HG02970 (cell line): ENCODE measurements around the gene TTC9.

ENCODE experiments used
- ATAC-seq: cut with Tn5 transposase; IDR thresholded peaks from one replicate; pipeline ENCODE4 v1.9.1; 2021; ENCODE audit warnings: mild to moderate bottlenecking, moderate library complexity, moderate number of reproducible peaks; ENCODE audit not compliant: unreplicated experiment, low FRiP score

TTC9 gene

GRCh38 chr14:70641548-70642302 lies at the start of gene TTC9:
Gene TTC9, plus strand, starts transcription at chr14:70641916. Its CDS starts 214 bp downstream, at chr14:70642130.
- no peak for ATAC-seq

DNA sequence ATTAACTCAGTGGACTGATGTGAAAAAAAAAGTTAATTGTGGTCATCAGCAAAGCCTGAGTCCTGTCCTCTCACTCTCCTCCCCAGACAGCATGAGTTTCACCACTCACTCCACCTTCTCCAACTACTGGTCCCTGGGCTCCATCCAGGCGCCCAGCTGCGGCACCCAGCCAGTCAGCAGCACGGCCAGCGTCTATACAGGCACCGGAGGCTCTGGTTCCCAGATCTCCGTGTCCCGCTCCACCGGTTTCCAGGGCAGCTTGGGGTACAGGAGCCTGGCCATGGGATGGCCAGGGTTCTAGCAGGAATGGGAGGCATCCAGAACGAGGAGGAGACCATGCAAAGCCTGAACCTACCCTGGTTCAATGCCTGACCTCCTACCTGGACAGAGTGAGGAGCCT lies 47.3 kb upstream of the TTC9 start:
- no peak for ATAC-seq

DNA sequence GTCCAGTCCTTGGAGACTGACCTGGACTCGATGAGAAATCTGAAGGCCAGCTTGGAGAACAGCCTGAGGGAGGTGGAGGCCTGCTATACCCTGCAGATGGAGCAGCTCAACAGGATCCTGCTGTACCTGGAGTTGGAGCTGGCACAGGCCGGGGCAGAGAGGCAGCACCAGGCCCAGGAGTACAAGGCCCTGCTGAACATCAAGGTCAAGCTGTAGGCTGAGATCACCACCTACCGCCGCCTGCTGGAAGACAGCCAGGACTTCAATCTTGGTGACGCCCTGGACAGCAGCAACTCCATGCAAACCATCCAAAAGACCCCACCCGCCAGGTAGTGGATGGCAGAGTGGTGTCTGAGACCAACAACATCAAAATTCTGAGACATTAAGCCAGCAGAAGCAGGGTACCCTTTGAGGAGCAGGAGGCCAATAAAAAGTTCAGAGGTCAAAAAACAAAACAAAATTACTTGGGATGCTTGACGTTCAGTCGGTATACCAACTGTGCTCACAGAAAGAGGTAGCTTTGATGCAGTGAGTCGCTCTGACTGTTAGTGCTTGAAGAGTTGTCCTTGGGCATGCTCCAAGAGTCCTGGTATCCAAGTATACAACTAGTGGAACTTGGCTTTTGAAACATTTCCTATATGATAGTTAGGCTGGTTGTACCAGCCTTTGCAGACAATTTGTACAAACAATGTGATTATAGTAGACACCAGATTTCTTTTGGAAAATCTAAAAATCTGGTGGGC lies 46.1 kb upstream of the TTC9 start:
- no peak for ATAC-seq

DNA sequence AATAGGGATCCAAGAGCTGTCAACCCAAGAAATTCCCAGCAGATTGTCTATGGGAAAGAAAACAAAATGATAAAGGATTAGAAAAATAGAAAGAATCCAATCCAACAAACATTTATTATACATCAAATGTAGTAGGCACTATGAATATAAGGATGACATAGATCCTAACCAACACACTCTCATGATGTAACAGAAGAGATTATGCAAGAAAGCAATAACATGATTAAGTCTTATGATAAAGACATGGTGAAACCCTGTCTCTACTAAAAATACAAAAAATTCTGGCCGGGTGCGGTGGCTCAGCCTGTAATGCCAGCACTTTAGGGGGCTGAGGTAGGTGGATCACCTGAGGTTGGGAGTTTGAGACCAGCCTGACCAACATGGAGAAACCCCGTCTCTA lies 44.0 kb upstream of the TTC9 start:
- no peak for ATAC-seq

DNA sequence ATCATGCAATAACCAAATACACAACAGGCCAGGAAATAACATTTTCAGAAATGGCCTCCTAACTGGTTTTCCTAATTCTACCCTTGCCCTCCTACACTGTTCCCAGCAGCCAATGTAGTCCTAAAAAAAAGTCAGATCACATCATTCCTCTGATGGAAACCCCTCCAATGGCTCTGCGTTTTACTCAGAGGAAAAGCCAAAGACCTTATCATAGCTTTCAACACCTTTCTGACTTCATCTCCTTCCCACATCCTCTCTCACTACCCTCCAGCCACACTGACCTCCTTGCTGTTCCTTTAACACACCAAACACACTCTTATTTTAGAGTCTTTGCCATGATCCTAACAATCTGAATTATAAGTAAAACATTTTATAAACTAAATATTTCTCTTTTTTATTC lies 42.4 kb upstream of the TTC9 start:
- ATAC-seq: no peak

DNA sequence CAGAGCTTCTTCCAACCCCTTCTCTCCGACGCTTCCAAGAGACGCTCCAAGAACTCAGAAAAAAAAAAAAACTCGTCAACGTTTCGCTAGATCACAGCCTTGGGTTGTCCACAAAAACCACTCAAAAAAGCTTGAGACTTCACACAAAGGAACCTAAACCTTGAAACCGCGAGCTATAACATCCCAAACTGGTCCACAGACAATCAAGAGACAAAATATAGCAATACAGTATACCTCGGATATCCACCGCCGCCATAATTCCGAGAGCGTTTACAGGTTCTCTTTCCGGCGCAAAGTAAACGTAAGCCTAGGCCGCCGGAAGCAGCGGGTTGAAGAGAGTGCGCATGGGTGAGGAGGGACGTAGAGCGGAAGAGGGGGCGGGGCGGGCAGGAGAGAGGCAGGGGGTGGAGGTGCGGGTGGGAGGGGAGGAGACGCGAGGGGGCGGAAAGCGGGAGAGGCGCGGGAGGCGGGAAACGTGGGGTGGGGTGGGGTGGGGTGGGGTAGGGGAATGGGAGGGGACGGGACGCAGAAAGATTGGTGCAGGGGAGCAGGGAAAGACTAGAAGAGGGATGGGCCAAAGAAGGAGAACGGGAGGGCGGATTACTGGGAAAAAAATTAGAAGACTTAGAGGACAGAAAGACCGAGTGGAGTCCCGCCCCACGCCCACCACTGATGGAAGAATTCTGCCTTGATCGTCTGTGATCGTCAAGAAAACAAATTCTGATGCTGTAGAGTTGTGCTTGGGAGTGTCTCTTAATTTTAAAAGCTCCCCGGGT lies 41.1 kb upstream of the TTC9 start, which contains the start of gene MED6:
MED6 (minus strand) TSS at position 274 of the 776 bp plus-strand sequence; CDS start at position 256, 18 bp downstream.
- ATAC-seq: peak; percentile 89

GRCh38 chr14:70601162-70601561 lies 40.6 kb upstream of the TTC9 start:
- ATAC-seq: no peak

DNA sequence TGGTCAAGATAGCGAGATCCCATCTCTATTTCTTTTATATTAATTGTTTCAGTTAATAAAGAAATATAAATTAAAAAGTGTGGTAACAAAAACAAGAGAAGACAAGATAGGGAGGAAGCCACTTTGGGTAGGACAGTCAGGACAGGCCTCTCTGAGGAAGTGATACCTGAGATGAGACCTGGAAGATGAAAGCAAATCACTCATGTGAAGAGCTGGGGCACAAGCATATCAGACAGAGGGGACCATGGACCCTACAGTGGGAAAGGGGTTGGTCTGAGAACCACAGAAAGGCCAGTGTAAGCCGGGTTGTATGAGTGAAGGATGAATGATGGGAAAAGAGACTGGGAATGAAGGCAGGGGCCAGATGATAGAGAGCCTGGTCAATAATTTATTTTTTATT lies 39.5 kb upstream of the TTC9 start:
- no peak for ATAC-seq

DNA sequence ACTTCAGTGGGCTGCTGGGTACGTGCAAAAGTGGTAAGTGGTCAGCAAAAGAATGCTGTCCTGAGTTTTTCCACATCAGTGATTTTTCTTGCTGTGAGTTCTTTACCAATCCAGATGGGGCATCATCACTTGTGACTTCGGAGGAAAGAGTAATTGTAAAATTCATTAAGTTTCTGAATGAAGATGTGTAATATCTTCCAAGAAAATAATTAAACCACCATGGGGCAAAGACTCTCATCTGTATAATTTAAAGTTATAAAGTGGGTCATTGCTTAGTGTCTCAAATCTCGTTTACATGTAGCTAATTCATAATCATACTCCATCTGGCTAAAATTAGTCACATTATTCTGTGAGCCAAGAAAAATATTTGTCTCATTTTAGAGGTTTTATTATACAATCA lies 30.5 kb upstream of the TTC9 start:
- no peak for ATAC-seq

- ATAC-seq: no peak
Observed at GRCh38 chr14:70616646-70617045, 25.1 kb upstream of the TTC9 start.

DNA sequence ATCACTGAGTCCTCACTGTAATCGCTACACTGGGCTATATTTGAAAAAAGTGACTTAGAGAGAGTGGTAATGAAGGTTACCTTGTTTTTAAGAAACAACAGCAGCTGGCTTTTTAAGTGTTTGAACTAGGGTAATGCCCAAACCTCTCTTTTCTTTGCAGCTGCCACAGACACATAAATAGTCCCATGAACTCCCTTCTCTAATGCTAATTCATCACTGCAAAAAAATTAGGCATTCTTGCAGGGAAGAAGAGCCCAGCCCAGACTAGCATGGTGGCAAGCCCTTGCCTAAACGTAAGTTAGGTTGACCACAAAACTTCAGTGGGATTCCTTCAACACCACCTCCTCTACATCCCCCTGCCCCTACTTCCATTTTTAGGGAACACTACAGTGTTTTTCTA lies 23.4 kb upstream of the TTC9 start:
- ATAC-seq: no peak

DNA sequence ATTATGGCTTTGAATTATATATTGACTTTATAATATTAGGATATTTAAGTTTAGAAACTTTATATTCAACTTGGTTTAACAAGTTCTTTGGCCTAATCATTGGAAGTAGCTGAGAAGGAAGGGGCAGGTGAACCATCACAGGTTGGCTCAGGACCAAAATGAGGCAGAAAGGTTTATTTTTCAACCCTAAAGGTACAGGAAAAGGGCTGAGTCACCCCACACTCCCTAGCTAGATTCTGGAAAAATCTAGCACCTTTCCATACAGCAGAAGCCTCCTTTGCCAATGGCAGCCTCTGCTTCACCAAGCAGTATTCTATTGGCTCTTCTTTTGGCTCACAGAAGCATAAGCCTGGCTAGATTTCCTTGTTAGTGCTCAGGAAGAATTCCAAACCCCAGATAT lies 22.0 kb upstream of the TTC9 start:
- ATAC-seq: no peak

DNA sequence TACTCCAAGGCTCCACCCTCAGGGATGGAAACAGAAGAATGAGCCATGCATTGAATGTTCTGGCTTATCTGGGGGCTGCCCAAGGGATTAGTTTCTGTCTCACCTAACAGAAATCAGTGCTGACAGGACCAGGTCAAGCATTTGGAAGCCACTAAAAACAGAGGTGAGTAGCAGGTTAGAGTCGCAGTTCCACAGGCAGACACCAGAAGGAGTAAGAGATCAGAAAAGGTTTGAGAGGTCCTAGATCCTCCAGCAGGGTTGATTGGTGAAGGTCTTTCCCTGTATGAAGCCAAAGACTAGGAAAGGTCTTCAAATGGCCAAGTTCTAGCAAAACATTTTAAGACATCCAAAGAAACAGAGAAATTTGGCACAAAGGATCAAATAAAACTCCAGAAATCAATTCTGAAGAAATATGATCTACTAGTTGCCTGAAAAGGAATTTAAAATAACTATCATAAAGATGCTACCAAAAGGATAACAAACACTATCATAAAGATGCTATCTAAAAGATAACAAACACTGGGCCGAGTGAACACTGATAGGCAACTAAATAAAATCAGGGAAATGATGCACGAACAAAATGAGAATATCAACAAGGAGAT lies 19.5 kb upstream of the TTC9 start:
- no peak for ATAC-seq

GRCh38 chr14:70624972-70625371 lies 16.7 kb upstream of the TTC9 start:
- no peak for ATAC-seq

- ATAC-seq: no peak
Observed at GRCh38 chr14:70631948-70632347, 9.8 kb upstream of the TTC9 start.

DNA sequence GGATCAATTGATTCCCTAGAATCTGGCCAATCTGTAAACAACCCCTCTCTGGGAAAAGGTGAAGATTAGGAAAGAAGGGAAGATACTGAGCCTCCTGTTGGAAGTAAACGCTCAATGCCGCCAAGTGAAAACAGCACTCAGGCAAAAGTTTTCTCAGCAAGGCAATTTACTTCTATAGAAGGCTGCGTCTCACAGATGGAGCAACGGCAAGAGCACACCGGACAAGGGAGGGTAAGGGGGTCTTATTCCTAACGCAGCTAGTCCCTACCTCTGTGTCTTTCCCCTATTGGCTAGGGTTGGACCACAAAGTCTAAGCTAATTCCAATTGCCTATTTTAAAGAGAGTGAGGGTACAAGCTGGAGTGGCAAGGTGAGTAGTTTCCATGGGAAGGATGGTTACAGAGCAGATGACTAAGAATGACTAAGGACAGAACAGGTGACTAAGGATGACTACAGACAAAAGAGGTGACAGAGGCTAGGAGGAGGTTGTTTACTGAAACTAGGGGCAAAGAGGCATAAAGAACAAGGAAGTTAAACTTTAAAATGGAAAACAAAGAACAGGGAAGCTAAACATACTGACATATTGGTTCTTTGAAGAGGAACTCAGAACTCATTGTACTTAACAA lies 5.6 kb upstream of the TTC9 start:
- no peak for ATAC-seq

DNA sequence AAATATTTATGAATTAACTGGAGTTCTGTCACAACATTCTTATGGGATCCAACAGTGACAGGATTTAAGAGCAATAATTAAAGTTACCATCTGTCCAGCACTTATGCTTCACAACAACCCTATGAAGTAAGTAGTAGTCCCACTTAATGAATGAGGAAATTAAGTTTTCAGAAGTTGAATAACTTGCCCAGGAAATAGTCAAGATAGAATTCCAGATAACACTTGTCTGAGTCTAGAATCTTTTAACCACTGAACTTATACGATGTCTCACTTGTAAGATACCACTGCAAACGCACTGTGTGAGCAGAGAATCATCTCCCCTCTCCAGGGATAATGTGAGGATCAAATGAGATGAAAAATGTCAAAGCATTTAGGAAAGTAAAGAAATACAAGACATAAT lies 3.3 kb upstream of the TTC9 start:
- ATAC-seq: no peak

GRCh38 chr14:70640938-70641547 lies 673 bp upstream of the TTC9 start:
- no peak for ATAC-seq

DNA sequence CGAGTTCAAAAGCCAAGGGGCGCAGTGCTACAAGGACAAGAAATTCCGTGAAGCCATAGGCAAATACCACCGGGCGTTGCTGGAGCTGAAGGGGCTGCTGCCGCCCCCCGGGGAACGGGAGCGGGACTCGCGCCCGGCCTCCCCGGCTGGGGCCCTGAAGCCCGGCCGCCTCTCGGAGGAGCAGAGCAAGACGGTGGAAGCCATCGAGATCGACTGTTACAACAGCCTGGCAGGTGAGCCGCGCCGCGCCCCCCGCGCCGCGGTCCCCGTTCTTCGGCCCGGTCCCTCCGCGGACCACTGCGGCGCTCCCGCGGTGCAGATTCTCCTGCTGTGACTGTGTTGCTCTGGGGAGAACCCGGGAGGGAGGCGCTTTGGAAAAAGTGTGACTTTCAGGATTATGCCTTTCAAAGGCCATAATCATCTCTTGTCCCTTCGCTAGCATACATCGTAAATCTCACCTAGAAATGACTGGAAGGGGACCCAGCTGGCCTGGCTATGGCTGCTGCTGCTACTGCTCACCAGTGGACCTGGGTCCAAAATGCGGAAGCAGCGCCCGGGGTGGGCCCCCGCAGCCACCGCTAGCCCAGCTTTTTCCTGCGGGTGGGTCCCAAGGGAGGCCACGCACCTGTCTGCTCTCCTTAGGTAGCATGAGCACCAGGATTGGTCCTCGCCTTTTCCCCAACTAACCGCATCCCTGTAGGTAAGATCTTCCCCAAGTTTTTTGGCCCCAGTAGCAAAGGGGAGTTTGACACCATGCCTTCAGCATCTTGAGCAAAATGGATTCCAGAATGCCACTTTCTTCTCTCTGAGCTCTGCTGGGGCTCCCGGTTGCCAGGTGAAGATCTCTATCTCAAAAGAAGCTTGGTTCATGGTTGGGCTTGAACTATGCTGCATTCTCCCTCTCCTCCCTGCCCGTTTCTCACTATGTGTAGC lies 853 bp downstream of the TTC9 start:
- ATAC-seq: no peak
